GM19239 (cell line): ENCODE data around the gene LCP2.
A peak's percentile ranks its signal among the peaks of the same experiment; 100 is the strongest.

Experiments
- DNase-seq: peaks from one replicate; pipeline ENCODE4 v3.0.0; 2011; ENCODE audit warnings: low spot score; ENCODE audit not compliant: insufficient read length
- FAIRE-seq: peaks from 2 replicates; lab custom pipeline; 2011; peaks lifted over from hg19 to GRCh38; lab: Jason Lieb, UNC

LCP2 gene

DNA sequence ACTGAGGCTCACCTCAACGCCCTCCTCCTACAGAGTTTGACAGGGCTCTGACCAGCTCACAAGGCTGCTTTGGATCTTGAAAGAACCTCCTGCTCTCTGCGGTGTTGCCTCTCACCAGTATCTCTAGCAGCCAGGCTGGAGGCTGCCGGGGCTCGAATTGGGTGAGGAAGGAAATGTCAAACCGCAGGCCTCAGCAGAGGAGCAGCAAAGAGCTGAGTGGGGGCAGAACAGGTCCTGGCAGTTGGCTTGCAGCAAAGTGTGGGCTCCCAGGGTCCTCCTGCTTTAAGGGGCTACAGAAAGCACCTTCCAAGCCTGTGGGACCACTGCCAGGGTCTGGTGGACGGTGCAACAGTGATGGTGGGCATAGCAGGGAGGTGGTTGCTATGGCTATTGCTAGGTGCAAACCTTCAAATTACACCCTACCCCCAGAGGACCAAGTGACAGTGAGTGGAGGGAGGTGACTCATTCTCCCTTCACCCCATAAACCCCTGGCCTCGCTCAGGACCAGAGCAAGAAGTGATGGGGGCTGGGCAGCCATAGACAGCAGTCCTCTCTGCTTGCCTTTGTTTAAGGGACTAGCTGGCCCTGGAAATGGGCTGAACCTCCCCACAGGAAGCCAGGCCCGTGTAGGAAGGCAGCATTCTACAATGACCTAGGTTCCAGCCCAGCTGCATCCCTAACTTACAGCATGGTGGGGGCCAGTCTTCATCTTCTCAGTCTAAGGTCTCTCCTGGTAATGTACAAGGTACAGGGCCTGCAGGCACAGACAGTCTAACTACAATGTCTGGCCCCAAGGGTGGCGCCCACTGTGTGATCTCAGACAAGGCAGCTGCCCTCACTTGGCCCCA is 18.7 kb downstream of the LCP2 start:
- FAIRE-seq (peak; percentile 86), DNase-seq (peak; percentile 68)

DNA sequence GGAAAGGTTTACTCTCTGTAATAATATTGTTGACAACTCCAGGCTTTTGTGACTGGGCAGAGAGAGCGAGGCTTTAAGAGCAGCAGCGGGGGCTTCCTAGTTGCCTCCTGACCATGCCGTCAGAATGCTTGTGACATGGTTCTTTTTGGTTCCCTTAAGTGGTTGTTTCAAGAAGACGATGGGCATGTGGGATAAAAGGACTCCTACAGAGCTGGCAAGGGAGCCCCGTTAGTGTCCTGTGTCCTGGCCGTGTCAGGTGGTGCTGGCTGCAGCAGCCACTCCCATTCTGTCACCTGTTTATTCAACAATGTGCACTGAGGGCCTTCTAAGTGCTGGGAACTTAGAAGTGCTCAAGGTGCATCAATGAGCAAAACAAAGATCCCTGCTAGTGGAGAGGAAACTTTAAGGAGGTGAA is 19.7 kb downstream of the LCP2 start:
- DNase-seq (no peak), FAIRE-seq (no peak)

DNA sequence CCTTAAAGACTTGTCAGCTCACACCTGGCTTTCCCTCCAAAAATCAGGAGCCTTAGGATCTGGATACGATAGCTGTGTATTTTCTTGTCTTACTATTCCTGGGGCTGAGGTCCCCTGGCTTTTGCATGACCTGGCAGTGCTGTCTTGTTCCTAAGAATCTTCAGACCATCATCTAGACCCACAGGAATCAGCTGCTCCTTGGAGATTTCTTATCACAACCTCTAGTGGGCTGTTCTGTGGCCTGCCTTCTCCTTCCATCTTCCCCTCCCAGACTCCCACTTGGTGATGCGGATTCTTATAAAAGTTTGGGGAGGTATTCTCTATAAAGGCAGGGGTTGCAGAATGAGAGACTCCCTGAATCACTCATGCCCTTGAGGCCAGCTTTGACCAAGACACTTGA is 21.4 kb downstream of the LCP2 start:
- DNase-seq (no peak), FAIRE-seq (no peak)

DNA sequence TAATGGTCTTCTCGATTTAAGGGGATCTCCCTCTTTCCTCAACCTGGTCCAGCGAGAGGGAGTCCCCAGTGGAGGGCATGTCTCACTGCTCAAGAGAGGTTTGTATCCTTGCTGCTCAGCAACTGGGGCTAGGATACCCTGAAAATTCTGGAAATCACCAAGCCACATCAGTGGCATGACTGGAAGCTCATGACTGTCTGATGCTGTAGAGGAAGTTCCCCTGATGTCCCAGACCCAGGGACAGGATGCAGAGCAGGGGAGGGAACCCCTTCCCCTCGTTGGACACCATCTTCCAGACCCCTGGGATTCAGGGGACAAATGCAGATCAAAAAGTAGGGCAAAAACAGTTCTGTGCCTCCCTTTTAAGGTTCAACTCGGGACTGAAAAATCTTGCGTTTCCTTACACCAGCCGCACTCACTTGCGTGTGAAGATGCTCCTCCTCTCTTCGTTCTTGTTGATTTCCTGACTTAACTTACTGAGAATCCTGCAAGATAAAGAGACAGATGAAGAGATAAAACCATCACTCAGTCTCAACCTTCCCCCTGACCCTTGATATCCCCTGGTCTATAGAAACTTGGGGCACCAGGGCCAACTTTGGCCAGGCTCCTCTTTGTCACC is 22.1 kb downstream of the LCP2 start:
- no peak for FAIRE-seq
- DNase-seq = no peak

DNA sequence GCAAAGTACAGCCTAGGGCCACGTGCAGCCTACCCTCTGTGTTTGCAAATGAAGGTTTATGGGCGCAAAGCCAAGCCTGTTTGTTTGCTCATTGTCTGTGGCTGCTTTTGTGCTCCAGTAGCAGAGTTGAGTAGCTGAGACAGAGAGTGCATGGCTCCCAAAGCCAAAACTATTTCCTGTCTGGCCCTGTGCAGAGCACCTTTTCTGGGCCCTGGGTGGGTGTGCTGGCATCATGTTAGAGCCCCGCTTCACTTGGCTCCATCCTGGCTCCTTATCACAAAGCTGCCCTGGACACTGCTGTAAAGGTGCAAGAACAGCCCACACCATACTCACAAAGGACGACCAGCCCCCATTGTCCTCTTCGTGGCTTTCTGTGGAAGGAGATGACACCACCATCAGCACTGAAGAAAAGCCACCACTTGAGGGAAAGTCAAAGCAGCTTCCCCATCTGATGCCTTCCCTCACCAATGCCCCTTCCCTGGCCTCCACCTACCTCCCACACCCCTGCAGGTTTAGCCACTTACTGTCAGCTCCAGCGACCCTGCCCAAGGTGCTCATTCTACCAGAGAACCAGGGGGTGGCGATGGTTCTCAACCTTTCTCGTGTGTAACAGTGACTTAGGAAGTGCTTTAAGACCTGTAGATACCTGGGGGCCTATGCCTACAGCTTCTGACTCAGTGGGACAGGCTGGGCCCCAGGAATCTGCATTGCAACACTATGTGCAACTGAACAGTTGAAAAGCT is 23.4 kb downstream of the LCP2 start:
- FAIRE-seq (no peak), DNase-seq (no peak)

DNA sequence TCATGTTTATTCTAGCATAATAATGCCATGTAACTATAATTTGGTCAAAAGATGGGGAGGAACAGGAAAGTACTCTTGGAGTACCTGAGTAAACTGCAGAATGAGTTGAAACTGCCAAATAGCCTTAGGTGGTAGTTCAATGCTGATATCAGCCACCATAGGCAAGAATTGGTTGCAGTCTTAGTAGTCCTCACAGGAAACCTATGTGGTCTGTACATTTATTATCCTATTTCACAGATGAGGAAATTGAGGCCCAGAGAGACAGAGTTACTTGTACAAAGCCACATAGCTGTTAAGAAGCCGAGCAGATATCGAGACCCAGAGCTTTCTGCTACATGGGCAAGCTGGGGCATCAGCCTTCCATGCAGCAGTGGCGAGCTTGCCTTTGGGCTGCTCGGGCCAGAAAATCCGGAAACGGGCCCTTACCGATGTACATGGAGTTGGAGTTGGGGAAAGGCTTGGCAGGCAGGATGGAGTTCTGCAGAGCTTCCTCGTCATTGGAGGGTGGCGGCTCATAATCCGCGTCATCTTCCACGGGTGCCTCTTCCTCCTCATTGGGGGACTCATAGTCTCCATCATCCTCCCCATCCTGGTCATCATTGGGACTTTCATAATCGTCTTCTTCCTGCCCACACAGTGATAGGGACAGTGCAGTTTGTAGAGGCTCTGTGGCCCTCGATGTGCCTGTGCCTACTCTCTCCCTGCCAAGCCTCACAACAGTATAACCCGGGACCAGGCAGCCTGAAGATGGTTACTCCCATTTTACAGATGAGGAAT is 27.1 kb downstream of the LCP2 start:
- no peak for FAIRE-seq

DNA sequence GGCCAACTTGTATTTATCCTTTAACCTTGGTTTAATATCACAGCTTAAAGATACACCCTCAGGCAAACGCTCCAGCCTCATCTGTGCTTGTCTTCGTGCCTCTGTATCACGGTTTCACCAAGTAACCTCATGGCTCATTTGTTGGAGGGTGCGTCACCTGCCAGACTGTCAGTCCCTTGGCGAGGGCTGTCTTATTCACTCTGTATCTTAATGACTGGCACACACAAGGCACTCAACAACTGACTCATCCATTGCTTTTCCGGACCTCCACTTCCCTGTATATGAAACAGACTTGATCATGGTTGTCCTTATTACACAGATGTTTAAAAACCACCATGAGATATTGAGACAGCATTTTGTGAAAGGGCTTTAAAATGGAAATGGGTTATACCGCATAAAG is 28.0 kb downstream of the LCP2 start:
- DNase-seq = no peak
- FAIRE-seq = no peak

More for the DNA sequence above, 27.1 kb downstream of the LCP2 start:
- DNase-seq = no peak

DNA sequence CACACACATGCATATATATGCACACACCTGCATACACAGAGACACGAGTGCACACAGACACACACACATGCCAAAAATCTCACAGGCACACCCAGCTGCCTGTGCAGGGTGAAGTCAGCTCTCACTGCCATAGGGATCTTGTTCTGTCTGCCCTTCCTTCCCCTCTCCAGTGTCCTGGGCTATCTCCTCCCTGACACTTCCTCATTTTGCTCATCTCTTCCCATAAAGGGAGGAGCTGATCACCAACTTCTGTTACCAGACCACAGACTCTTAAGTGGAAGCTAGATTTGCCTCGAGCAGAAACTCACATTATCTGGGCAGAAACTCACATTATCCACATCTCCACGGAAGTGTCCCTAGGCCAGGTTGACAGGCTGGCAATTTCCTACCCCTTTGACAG is 28.7 kb downstream of the LCP2 start:
- DNase-seq (no peak), FAIRE-seq (no peak)

DNA sequence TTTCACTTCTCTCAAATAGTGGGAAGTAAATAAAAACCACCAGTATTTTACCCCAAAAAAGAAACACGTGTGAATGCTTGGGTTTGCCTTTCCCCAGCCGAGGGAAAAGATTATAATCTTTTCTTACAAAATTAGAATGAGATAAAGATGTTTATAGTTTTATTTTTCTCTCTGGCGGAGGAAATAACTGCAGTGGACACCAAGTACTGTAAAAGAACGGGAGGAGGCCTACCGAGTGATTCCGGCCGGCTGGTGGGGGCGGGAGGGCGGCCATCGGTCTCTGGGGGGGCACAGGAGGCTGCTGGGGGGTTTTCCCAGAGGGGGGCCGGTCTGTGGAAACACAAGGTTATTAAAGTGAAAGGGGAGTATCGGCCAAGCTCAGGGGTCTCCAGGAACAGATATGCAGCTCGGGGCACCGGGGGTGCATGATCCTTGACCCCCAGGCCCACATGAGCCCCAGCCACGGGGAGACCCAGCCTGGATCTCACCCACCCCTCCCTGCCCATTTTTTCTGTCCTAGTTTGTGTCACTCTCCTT is 29.4 kb downstream of the LCP2 start:
- DNase-seq (no peak), FAIRE-seq (no peak)

DNA sequence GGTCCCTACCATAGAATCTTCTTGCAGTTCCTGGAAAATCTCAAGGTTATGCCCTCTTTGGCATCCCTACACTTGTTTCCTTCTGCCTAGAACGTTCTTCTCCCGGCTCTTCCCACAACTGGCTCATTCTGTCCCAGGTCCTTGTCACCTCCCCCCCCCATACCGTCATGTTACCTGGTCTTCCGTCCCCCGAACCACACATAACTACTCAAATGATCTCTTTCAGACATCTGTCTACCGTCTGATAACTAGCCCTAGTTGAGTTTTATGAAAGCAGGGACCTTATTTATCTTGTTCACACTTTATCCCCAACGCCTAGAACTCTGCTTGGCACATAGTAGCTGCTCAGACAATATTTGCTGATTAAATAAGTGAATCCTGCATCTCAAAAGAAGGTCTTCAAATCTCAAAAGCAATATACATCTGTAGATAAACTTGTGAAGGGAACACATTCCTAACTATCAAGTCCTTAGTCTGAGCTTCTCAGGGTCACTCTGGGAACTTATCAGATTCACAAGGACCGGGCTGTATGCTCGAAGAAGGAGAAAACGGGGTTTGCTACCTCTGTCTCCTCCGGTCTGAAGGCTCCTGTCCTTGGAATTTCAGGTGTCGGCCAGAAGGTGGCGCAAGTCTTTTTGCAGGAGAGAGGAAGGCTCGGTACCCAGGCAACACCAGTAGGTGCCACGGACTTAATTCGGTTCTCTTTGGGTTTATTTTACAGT is 30.0 kb downstream of the LCP2 start:
- DNase-seq (peak; percentile 75), FAIRE-seq (peak; percentile 89)

DNA sequence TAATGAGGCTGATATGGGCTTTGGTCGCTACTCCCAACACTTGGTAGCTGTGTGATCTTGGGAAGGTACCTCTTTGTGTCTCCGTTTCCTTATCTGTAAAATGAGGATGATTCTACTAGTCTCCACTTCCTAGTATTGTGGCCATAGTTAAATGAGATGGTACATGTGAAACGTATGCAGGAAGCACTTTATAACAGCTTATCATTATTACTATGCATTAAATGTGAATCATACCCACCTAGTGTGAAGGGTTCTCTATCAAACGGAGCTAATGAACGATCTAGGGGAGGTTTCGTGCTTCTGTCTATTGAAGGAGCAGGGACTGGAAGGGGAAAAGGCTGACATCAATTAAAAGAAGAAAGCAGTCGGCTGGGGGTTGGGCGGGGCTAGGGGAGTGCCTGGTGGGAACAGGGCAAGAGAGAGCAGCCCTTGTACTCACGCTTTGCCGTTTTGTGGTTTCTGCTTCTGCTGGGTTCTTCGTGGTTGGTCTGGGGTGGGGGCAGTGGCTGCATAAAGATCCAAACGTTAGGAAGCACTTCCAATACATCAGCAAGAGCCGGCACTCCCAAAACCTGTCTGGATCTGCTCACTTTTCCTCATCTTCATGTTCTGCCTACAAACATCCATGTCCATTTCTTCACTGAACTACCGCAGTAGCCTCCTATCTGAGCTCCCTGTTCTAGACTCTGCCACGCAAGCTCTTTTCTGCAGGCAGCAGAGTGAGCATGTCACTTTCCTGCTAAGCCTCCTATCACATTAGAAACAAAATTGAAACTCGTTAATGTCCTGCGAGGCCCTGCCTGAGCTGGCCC is 30.8 kb downstream of the LCP2 start:
- FAIRE-seq = no peak

DNA sequence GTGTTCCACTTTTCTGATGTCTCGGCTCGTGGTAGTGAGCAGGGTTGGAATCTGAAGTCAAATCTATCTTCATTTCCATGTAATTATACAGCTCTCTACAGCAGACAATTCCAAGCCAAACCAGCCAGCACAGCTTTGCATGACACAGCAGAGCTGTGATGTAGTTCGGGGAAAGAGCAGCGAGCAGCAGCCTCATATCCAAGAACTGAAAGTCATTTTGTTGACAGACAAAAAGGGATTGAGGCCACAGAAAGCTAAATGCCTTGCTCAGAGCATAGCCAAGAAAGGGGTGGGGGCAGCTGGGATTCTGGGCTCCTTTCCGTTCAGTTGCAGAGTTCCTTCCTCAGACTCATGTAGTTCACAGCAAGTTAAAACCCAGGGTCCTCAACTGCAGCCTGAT is 32.1 kb downstream of the LCP2 start:
- no peak for FAIRE-seq
- no peak for DNase-seq

More for the DNA sequence above, 30.8 kb downstream of the LCP2 start:
- DNase-seq = no peak

DNA sequence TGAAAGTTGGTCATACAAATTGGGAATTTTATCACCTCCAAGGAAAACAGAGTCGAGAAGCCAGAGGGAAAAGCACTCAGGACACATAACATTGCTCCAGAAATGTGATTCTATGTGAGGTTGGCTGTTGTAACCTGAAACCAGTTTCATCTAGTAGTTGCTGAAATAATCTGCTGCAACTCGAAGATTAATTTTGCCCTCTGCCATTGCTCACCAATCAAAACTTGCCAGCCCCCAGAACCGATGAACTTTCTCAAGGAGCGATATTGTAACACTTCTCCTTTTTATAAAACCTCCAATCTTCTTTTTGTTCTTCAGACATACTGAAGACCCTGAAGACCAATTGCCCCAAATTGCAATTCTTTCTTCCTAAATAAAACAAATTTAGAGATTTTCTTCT is 33.7 kb downstream of the LCP2 start:
- DNase-seq (no peak), FAIRE-seq (no peak)

DNA sequence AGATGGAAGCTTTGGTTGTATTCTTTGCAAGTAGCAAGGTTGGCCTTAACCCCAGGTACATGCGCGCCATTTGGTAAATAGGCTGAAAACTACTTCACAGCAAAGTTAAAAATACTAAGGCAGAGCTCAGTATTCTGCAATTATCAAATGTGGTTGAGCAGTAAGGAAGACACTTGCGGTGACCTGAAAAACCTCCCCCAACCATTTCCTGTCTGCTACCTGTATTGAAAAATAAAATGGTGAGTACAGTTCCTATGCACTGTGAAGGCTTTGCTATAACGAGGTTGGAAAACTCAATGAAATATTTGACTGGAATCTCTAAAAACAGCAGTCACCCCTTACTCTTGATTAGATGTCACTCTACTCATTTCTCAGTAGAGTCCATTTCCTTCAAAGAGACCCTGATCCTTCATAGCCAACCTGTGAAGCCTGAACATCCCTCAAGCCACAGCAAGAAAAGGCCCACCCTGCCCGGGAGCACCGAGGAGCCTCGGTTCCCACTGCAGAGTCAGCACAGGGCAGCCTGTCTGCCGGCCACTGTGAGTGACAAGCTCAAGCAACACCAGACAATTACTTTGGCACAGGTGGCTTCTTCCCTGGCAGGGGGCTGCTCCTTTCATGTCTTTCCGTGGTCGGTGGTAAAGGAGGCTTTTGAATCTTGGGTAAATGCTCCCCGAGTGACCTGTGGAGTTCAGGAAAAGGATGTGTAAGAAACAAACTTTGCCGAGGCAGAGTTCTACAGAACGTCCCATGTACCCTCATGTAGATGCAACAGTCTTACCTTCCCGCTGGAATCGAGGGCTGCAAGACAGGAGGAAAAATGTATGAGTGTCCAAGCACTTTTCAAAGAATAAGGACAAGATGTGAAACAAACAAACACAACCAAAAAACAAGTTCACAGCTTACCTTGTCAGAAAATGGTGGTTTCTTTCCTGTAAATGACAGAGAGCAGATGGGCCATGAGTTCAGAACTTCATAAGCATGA is 35.2 kb downstream of the LCP2 start:
- DNase-seq = no peak
- no peak for FAIRE-seq

DNA sequence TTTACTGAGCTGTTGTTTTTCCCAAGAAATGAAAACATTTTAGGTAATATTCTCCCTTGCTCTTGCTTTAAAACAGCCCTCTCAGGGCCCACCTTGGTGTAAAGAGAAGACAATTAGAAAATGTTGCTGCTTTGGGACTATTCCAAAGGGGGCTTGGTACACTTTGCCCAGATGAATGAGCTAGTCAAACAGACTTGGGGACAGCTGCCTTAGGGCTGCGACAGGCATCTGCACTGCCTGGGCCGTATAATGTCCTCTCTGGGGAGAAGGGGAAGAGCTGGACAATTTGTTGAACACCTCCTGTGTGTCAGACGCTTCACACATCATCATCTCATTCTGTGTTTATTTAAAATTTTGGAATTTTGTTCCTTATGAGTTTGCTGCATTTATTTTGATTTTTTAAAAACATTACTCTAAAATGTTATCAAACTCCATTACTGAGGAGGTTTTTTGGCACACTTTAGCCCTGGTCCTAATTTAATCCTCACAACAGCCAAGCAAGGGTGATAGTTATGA is 36.0 kb downstream of the LCP2 start:
- DNase-seq = no peak
- FAIRE-seq = no peak

DNA sequence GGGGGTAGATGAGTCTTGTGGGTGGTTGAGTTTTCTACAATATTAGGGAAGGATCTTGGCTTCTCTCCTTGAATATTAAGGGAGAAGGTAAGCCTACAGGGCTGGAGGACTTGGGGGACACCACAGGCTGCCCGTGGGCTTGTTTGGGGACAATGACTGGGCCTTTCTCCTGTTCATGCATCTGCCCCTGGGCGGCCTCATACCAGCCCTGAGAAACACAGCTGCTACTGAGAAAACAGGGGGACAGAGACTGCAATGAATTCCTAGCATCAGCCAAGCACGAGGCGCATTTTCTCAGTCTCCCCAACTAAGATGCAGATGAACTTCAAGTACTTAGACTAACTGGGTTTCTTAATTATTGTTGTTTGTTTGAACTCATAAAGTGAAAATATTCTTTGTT is 40.2 kb downstream of the LCP2 start:
- no peak for DNase-seq
- FAIRE-seq = no peak

DNA sequence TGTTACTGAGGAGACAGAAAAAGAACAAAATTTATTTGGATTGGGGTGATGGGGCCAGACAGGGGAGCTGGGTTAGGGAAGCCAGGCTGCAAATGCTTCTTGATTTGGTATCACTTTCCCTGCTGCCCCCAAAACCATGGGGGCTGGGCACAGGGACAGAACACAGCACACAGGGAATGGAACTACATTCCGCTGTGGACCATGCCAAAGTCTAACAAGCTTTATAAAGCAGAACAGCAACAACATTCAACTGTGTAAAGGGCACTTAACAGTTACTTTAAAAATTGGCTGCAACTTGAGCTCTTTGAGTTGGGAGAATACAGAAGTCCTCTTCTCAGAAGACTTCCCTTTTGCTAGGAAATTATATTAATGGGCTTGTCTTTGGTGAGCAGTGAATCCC is 41.0 kb downstream of the LCP2 start:
- FAIRE-seq (no peak), DNase-seq (no peak)
